HG03378 (cell line): Measurements from ENCODE around the gene SRPK3.

Experiments used
- ATAC-seq: cut with Tn5 transposase; IDR thresholded peaks from one replicate; pipeline ENCODE4 v1.9.1; 2021; ENCODE audit warnings: mild to moderate bottlenecking, moderate library complexity; ENCODE audit not compliant: unreplicated experiment

SRPK3 gene

GRCh38 chrX:153781428-153782047 is 697 bp downstream of the SRPK3 start:
- no peak for ATAC-seq

GRCh38 chrX:153782313-153782712 is 1.5 kb downstream of the SRPK3 start:
- no peak for ATAC-seq

- no peak for ATAC-seq
Observed at GRCh38 chrX:153782871-153783270, 2.0 kb downstream of the SRPK3 start.

- ATAC-seq: no peak
Observed at GRCh38 chrX:153783378-153784013, 2.7 kb downstream of the SRPK3 start.

- ATAC-seq: no peak
Observed at GRCh38 chrX:153784325-153784967, 3.6 kb downstream of the SRPK3 start.

- no peak for ATAC-seq
Observed at GRCh38 chrX:153786669-153787068, 5.8 kb downstream of the SRPK3 start.

GRCh38 chrX:153789654-153790053 is 8.8 kb downstream of the SRPK3 start:
- no peak for ATAC-seq

GRCh38 chrX:153791104-153791852 is 10.4 kb downstream of the SRPK3 start:
- no peak for ATAC-seq

- ATAC-seq: no peak
Observed at GRCh38 chrX:153792368-153792767, 11.5 kb downstream of the SRPK3 start.

- no peak for ATAC-seq
Observed at GRCh38 chrX:153793291-153793690, 12.4 kb downstream of the SRPK3 start.

GRCh38 chrX:153794018-153794896 is 13.4 kb downstream of the SRPK3 start, which contains the start of the genes IDH3G and SSR4:
Gene IDH3G, minus strand, starts transcription at chrX:153794375. Its CDS starts 49 bp downstream, at chrX:153794326.
Gene SSR4, plus strand, starts transcription at chrX:153794668. Its CDS starts 20 bp downstream, at chrX:153794688.
- peak; percentile 81 for ATAC-seq

- ATAC-seq: no peak
Observed at GRCh38 chrX:153794897-153795816, 14.3 kb downstream of the SRPK3 start.

GRCh38 chrX:153797415-153798015 is 16.7 kb downstream of the SRPK3 start:
- ATAC-seq: no peak

- no peak for ATAC-seq
Observed at GRCh38 chrX:153799326-153799725, 18.5 kb downstream of the SRPK3 start.

- ATAC-seq: no peak
Observed at GRCh38 chrX:153800177-153800722, 19.4 kb downstream of the SRPK3 start.

GRCh38 chrX:153800746-153801145 is 19.9 kb downstream of the SRPK3 start:
- no peak for ATAC-seq

- no peak for ATAC-seq
Observed at GRCh38 chrX:153801669-153802068, 20.8 kb downstream of the SRPK3 start.

- ATAC-seq: no peak
Observed at GRCh38 chrX:153802513-153803045, 21.7 kb downstream of the SRPK3 start.
